HTR-8/SVneo (cell line): ENCODE measurements around the gene OPALIN.

ENCODE experiments used
- DNase-seq: peaks from one replicate; pipeline ENCODE4 v3.0.0; 2011; ENCODE audit warnings: low spot score, mixed read lengths; ENCODE audit not compliant: insufficient read length
- FAIRE-seq: peaks from 2 replicates; lab custom pipeline; 2011; peaks lifted over from hg19 to GRCh38; lab: Jason Lieb, UNC

The OPALIN gene, protein sequence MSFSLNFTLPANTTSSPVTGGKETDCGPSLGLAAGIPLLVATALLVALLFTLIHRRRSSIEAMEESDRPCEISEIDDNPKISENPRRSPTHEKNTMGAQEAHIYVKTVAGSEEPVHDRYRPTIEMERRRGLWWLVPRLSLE

DNA sequence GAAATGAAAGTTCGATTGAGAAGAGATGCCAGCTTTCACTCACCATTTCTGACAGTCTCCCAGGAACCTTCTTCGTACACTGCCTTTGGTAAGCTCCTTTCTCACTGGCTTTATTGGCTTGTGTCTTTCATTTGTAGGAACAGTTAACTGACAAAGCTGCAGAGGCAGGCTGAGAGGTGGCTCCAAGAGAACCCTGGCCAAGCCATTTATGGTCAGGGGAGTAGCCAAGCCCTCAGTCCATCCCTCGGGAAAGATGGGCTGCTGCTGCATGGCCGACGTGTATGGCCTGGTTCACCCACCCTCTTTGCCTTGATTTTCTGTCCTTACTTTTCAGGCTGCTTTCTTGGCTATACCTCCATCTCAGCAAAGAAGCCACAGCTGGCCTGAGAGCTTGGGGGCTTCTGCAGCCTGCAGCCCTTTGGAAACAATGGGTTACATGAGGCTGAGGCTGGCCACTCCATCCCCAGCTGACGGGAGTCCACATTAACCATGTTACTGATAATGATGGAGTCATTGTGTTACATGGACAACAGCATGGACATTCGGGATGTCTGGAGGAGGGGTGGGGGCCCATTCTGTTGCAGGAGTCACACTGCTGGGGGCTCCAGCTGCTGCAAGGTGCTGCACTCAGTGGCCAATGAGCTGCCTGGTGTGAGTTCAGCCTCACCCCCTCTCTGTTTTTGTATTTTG, at the start of gene OPALIN:
Gene OPALIN, minus strand, starts transcription at position 152 of the 690 bp plus-strand sequence. Its CDS starts 106 bp downstream, at position 46.
- DNase-seq (no peak), FAIRE-seq (no peak)

DNA sequence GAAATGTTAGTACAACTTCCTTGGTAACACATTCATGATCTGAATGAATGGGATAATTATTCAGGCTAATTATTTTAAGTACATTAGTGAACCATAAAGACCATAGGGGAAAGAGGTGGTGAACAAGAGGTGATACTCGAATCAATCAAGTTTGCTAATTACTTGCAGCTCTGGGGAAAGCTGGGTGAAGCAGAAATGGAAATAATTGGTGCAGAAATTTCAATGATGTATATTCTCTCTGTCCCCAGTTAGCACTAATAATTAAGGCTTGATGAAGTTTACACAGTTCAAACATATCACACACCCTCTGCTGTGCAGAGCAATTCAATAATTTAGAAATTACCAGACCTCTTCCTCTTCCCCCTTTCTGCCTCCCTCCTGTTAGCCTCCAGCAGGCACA, 49.4 kb upstream of the OPALIN start:
- DNase-seq (no peak), FAIRE-seq (no peak)

DNA sequence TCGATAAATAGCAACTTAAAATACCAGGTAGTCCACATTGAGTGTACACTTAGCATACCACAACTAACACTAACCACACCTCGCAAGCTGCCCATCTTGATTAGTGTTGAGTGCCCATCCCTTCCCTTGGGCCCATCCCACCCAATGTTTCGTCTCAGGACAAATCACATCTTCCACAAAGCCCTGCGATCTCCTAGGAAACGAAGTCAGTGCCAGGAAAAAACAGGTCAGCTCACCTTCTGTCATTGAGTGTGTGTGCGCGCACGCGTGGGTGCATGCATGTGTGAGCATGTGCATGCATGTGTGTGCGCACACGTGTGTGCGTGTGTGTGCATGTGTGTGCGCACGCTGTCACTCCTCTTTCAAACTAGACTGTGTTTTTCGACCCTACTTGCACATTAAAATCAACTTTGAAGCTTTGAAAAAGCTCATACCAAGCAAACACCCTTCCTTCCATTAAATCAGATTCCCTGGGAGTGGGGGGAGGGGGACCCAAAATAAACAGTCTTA, 48.8 kb upstream of the OPALIN start:
- FAIRE-seq (no peak), DNase-seq (no peak)

DNA sequence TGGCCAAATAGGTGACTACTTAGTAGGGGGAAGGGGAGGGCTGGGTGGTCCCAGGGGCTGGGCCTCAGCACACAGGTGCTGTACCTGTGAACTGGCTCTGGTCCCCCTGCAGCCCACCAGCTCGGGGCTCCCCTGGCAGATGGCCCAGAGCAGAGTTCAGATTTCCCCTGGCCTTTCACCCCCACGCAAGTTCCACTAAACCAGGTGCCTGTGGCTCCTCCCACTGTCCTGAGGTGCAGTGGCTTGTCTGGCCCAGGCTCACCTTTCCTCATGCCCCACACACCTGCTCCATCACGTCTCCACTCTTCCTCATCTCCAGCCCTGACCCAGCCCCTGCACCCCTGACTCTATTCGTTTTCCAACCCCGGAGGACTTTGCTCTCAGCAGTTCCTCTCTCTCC, 47.3 kb upstream of the OPALIN start:
- no peak for DNase-seq
- no peak for FAIRE-seq

DNA sequence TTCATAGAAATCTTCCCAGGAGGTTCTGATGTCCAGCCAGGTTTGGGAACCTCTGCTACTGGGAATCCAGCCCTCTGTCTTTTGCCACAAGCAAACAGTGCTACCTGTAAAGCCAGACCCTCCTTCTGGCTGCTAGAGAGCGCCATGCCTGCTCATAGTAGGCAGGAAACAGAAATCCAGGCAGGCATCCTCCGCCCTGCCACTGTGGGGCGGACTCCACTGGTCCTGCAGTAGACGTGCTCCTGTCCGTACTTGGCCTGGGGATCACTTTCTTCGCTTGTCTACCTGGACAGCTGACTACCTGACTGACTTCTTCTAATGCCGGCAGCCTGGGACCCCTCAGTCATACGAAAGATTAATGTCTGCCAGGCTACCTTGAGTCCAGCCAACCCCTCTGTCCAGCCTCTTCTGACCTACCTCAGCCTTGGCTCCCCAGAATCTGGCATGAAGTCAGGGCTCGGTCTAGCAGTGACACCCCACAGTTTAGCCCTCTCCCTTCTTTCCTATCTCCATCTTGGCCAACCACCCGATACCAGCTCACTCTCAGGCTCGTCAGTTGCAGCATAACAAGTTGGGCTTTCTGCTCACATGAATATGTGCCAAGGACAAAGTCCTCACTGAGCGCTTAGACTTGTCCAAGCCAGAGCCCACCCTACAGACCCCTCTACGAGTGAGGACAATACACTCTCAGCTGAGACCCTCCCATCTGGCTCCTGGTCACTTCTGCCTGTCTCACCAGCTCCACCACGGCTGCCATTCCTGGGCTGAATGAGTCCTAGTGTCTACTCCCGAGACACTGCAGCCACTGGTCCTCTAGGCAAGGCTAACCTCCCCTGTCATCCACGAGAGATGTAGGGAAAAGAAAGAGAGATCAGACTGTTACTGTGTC, 43.9 kb upstream of the OPALIN start:
- no peak for FAIRE-seq
- no peak for DNase-seq

DNA sequence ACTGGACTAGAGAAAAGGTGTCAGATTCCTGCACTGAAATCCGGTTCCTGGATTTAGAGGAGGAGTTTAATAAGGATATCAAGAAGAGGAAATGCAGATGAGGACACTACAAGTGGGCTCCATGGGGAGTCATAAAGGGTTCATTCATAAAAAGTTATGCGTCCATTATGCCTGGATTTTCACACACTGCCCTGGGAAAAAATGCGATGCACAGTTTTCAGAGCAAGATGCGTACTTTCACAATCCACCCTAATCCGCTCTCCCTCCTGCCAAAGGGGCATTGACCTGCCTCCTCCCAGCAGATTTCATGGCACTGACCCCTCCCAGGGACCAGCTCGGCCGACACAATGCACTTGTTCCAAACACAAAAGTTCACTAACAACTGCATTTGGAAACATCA, 42.2 kb upstream of the OPALIN start:
- FAIRE-seq (no peak), DNase-seq (no peak)

DNA sequence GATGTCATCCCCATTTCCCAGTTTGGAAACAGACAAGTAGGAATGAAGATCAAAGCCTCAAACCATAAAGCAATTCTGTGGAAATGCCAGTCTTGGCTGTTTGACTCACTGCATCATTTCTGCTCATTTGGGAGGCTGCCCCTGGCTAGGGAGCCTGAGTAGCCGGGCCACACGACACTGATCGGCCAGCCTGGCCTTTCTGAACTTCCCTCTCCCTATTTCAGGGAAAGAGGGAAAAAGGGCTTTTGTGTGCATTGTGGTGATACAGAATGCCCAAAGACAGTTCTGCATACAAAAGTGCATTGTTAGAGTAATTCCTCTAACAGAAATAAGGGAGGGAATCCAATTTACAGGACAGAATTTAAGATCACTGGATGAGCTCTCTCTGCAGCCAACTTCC, 41.7 kb upstream of the OPALIN start:
- no peak for FAIRE-seq
- no peak for DNase-seq

DNA sequence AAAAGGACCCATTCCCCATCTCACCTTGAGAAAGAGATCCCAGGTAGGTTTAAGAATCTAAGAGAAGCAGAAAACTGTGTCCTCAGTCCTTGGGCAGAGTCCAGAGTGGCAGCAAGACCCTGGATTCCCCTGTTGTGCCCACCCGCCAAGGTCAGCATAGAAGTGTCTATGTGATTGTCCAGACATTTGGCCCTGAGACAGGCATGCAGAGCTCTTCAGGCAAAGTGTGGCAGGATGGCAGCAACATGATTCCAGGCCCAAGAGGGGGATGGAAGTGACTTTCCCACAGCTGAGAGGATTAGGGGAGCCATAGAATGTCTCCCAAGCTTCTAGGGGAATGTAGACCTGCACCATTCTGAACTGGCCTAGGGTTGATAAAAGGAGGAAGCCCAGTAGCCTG, 39.1 kb upstream of the OPALIN start:
- DNase-seq (no peak), FAIRE-seq (no peak)

DNA sequence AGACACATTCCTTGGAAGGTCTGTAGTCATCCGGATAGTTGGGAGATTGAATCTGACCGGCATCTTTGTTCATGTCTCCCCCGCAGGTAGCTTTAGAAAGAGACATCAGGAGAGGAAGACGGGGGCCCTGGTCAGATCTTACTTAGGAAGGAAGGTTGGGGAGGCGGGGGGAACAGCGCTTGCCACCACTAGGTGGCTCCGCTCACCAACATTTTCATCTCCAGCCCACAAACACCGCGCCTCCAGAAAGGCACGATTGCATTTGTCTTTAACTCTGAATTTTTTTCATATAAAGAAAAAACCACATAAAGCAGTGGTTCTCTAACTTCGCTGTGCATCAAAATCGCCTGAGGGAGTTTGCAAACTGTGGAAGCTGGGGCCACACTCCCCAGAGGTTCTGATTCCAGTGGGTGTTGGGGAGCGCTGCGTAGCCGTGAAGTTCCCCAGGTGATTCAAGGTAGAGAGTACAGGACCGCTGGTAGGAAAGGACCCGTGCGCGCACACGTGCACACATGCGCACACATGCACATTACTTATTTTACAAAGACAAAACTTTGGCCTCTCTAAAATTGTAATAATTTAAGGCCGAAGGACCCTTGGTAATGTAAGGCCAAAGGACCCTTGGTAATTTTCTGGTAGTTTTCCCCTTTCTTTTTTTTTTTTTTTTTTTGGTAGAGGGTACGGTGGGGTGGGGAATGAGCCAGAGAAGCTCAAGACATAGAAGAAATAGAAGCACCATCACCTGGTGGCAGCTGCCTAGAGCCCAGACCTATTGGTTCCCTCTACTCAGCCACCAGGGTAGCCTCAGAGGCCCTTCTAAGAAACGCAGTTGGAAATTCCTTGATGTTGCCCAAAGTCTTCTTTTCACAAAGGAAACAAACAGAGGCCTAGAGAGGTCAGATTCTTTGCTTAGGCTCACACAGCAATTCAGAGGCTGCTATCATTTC, 37.4 kb upstream of the OPALIN start:
- DNase-seq (peak; percentile 85), FAIRE-seq (no peak)

DNA sequence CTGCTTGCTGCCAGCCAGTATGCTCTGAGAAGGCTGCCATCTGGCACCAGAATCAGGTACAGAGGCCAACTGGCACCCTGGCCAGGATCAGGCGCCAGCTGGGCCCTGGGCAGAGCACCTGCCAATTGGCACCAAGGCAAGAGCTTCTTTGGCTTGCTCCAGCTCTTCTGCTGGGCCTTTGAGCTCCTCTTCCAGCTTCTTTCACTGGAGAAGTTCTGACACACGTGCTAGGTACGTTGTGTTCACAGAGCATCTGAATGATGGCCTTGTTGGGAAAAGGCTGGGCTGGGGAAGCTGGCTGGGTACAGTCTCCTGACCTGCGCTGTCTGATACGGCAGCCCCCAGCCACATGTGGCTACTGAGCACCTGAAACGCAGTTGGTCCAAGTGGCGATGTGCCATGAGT, 31.7 kb upstream of the OPALIN start:
- FAIRE-seq: no peak
- DNase-seq: no peak

DNA sequence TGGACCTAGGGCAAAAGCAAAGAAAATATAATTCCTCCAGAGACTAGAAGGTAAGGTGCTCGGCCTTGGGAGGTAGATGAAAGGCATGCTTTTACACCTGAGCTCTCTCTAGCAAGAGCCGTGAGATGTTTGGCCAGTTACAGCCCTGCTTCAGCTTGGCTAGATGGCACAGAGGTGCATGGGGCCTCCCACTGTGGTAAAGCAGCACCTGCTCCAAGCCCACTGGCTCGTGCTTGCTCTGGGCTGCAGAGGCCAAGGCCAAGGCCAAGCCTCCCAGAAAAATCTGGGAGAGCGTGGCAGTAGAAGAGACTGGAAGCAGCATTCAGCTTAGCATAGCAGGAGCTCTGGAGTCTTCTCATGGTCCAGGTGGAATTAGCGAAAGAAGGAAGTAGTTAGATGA, 31.0 kb upstream of the OPALIN start:
- DNase-seq (no peak), FAIRE-seq (no peak)

DNA sequence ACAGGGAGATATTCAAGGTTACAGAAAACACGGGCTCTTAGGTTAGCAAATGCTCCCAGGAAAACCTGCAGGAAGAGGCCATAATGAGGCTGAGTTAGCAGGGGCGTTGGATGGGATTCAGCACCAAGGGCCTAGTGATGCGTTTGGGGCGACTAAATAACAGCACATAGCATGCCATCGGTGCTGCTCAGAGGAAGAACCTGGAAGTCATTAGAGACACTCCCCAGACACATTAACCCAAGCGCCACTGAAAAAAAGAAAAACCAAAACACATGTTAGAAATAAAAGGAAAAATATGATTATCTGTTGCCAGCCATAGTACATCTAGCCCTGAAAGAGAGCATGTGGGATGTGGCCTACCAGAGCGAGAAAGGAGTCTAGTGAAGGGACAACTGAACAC, 28.8 kb upstream of the OPALIN start:
- DNase-seq: no peak
- no peak for FAIRE-seq

DNA sequence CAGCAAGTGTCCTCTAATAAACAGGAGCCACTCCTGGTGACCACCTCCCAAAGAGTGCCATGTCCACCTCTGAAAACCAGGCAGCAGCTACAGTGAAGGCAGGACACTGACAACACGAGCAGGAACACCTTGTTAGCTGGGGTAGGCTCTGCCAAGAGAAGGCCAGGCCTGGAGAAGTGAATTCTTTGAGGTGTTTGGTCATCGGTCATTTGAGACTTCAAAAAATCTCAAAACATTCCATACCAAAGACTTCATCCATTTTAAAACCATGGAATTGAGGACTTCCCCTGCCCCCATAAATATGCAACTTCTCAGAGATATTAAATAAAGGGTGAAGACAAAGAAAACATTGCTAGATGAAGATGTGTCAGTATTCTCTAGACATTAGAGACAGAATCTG, 28.4 kb upstream of the OPALIN start:
- FAIRE-seq (no peak), DNase-seq (no peak)

DNA sequence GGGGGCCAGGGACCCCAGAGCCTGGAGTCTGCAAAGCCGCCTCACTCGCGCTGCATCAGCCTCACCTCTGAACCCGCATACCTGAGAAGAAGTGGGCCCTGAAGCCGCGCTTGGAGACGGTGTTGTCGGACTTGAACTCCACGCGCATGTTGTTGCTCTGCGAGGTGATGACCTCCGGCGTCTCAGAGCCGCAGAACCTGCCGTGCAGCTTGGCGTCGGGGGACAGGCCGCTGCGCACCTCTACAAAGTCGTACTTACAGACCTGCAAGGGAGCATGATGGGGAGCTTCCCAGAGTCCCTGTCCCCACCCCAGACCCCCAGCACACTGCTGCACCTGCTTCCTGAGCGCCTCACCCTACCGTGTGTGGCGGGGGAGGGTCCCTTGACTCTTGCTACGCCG, 25.7 kb upstream of the OPALIN start:
- FAIRE-seq (no peak), DNase-seq (no peak)

DNA sequence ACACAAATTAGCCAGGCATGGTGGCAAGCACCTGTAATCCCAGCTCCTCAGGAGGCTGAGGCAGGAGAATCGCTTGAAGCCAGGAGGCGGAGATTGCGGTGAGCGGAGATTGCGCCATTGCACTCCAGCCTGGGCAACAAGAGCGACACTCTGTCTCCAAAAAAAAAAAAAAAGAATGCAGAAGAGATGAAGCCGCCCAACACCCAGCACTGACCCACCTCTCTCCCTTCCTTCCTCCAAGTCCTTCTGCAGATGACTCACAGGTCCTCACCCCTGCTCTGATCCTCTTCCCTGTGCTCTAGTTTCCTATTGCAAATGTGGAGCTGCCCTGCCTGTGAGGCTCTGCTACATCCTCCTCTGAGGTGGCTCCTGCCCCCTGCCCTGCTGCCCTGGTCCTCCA, 22.0 kb upstream of the OPALIN start:
- peak; percentile 32 for DNase-seq
- FAIRE-seq: no peak

DNA sequence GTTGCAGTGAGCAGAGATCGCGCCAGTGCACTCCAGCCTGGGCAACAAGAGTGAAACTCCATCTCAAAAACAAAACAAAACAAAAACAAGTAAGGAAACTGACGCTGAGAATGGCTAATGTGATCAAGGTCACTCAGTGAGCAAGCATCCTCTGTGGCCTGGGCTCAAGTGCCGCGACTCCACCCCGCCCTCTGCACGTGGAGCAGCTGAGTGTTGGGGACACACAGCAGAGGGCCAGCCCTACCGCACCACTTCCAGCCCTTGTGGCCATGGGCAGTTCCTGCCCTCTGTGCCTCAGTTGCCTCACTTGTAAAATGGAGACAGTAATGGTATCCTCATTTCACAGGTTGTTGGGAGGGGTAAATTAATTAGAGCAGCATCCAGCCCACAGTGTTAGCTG, 21.0 kb upstream of the OPALIN start:
- DNase-seq: no peak
- no peak for FAIRE-seq

DNA sequence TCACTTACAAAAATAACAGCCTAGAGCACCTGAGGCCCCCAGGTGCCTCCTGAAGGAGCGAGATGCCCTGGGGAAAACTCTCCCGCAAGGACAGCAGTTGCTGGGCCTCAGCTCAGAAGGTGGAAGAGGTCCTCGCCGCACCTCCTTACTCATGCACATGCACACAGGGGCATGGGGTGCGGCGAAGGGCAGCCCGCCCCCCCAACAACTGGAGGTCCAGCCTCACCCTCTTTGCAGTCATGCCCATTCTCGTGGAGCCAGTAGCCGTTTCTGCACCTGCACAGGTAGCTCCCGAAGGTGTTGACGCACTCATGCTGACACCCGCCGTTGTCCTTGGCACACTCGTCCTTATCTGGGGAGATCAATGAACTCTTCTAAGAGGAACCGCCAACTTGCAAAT, 19.9 kb upstream of the OPALIN start:
- FAIRE-seq (no peak), DNase-seq (no peak)

DNA sequence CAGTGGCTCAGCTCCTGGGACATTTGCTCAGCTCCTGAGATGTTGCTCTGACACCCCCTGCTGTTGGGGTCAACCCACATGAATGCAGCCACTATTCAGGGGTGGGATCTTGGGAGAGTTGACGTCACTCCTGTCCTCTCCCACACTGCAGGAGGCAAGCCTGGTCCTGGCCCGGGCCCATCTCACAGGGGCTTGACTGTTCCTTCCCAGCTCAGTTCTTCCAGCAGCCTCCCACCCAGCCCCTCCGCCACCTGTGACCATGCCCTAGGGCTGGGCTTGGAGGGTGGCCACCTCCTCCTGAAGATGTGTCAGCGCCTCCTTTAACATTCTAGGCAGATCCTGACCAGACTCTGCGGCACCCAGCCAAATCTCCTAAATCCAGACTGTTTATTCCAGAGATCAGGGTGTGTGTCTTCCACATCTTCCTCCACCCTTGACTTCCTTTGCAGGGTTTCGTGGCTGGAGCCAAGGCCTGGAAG, 19.1 kb upstream of the OPALIN start:
- FAIRE-seq: no peak
- DNase-seq: no peak

DNA sequence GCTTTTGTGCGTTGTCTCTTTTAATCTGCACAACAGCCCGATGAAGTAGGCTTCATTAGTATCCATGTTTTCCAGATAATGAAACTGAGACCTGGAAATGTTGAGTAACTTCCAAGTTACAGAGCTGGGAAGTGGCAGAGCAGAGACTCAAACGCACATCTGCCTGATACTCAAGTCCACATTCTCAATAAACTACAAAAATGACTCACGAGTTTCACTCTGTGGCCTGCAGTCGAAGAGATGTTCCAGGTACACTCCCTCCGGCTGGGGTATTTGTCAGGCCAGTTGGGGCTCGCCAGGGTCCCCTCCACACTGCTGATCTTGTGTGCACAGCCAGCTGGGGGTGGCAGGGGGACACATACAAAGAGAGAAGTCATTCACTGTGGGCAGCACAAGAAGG, 17.7 kb upstream of the OPALIN start:
- DNase-seq (no peak), FAIRE-seq (no peak)
